Left ventricle myocardium superior (tissue), 1 donor: ENCODE data around the gene MORF4L2. TPM values are rescaled to one million over a fixed set of nuclear protein-coding genes. Genes with fewer than 3 reads are reported as not detected.
"Not testable (repeated sequence)": the region's sequence is repeated elsewhere in the genome, so short reads cannot be mapped to it uniquely, and the experiment has no call there.

Experiments used
- ATAC-seq: fragments of 200-7000 bp; cut with Tn5 transposase; one replicate; pipeline ENCODE4 v1.9.1; 2020; ENCODE audit warnings: mild to moderate bottlenecking, moderate library complexity
- DNase-seq: peaks from one replicate; pipeline ENCODE4 v3.0.0-alpha.2; 2020
- intact Hi-C: fragments of 100-400 bp; cut with micrococcal nuclease; formaldehyde crosslinking; loops from one replicate; pipeline ENCODE4 v1.11.0; 2022
- total RNA-seq: library from RNA; stranded (reverse); fragmentation: NEBNext Ultra II Directional; extraction: Animal tissue kit (Norgen Biotek cat#: 25700); gene quantifications from one replicate; pipeline ENCODE4 v1.2.1, GENCODE V29; 2021
- donor health status: DM: no; HTN: yes; CAD: no; lungs with severe emphysema.

Gene MORF4L2
- total RNA-seq, 1 donor from 2014 or later, result 164 TPM

DNA sequence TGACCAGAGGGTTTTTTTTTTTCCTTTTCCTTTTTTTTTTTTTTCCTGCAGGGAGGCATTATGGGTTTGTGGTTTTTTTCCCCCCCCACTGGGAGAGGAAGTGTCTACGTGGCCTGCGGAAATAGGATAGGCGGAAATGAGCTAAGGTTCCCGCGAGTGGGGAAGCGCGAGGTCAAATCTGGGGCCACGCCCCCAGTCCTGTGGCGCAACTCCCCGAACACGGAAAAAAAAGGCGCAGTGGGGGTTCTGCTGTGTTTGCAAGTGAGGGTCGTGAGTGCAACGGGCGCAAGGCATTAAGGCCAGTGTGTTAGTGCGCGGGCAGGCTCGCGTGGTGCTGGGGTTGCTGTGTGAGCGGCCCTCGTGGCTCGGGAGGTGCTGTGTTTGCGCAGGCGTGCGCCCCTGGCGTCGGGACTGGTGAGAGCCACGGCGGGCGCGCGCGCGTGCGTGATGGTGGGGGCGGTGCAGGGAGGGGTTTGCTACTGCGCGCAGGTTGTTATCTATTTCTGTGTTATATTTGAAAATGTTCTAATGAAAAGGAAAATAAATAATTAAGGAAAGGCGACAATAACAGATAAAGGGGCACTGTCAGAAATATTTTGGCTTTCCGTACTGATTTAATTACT lies 685 bp upstream of the MORF4L2 start:
- intact Hi-C loops, result no loop called here

DNA sequence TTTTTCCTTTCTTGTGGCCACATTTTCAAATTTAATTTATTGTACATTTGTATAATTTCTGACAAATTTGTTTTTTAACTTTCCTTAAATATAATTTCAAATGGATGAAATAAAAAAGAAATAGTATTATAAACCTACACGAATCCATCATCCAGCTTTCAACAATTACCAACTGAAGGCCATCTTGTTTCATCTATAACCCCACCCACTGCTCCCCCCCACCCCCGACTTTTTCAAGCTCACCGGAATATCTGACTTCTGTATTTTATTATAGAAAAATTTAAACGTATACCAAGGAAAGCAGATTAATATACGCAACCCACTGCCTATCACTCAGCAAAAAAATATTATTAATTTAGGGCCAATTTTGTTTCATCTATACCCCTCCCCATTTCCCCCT lies 1.1 kb downstream of the MORF4L2 start:
- intact Hi-C loops, result no loop called here
- no peak for DNase-seq
- ATAC-seq, result no peak

More for the DNA sequence above, 685 bp upstream of the MORF4L2 start:
- peak; percentile 95 for DNase-seq
- peak; percentile 90 for ATAC-seq

DNA sequence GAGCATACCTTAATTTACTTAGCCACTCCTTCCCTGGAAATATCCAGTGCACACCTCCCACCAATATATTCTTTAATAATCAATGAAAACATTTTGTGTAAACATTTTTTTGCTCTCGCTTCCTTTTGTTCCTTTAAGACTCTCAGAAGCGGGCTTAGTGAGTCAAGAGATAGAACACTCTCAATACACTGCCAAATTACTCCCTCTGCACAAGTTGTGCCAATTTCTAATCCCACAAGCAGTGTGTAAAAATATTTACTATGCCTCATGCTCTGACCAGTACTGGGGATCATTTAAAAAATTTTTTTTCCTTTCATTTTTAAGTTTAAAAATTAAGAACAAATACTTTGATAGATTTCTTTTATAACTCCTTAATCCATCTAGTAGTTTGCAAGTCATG lies 5.1 kb downstream of the MORF4L2 start:
- DNase-seq, result no peak
- intact Hi-C loops, result no loop called here
- ATAC-seq, result no peak

DNA sequence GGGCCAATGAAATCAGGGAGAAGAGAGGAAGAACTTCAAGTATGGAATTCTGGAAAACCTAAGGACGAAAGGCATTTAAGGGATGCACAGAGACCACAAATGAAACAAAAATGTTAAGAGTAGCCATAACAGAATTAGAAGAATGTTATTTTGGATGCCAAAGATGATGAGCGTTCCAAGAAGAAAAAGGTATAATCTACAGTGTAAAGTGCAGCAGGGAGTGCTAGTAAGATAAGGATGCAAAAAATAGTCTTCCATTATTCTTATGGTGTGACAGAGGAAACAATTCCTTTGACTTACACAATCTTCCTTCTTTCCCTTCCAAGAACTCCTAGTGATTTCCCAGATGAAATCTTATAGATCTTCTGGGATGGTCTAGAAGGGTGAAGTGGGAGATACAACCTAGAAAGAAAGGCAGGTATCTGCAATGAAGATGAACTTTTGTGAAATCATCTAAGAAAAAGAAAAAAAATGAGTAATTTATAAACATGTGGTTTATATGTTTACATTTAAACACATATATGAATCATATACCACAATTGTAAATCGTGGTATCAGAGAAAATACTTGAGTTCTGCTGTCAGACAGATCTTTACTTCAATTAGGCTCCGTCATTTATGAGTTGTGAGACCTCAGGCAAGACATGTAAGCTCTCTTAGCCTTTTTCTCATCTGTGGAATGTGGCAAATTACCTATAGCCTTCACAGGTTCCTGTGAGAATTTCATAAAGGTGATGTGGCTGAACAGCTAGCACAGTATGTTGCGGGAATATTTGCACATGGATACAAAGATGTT lies 8.1 kb downstream of the MORF4L2 start:
- DNase-seq (no peak), ATAC-seq (no peak)
- intact Hi-C loops, result no loop called here

DNA sequence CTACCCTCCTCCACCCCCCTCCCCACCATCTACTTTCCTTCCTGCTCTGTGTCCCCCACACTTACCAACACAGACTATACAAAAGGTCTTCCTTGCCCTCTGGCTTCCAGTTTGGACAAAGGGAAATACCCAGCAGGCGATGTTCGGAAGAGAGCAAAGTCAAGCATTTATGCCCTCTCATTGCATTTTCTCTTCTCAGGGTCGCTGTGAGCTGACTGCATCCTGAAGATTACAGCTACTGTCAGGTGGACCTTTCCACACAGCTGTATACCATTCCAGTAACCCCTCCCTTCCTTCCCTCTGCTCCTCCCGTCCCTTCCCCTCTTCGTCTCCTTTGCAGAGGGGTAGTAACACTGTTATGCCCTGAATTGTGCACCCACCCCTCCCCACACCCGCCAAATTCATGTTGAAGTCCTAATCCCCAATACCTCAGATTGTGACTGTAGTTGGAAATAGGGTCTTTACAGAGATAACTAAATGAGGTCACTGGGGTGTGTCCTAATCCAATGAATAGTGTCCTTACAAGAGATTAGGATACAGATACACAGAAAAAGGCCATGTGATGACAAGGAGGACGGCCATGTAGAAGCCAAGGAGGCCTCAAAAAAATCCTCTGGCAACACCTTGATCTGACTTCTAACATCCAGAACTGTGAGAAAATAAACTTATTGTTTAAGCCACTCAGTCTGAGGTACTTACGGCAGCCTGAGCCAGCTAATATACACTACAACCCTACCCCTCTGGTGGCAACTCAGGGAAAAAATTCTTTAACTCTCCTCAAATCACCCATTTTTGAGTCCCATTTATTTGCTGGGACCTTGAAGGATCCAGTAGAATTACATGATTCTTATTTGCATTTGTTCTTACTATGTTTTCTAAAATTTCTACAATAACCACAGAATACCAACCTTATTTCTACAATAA lies 11.7 kb downstream of the MORF4L2 start:
- DNase-seq (no peak), ATAC-seq (no peak)
- intact Hi-C loops, result no loop called here

DNA sequence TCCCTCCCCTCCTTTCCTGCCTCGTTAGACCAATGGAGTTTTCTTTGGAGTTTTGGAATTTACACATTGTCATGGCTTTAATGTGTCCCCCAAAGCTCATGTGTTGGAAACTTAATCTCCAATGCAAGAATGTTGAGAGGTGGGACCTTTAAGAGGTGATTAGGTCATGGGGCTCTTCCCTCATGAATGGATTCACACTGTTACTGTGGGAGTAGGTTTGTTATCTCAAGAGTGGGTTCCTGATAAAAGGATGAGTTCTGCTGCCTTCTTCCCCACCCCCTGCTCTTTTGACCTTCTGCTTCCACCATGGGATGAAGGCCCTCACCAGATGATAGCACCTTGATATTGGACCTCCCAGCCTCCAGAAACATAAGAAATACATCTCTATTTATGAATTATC lies 16.8 kb downstream of the MORF4L2 start:
- intact Hi-C loops, result no loop called here
- ATAC-seq (no peak), DNase-seq (no peak)

DNA sequence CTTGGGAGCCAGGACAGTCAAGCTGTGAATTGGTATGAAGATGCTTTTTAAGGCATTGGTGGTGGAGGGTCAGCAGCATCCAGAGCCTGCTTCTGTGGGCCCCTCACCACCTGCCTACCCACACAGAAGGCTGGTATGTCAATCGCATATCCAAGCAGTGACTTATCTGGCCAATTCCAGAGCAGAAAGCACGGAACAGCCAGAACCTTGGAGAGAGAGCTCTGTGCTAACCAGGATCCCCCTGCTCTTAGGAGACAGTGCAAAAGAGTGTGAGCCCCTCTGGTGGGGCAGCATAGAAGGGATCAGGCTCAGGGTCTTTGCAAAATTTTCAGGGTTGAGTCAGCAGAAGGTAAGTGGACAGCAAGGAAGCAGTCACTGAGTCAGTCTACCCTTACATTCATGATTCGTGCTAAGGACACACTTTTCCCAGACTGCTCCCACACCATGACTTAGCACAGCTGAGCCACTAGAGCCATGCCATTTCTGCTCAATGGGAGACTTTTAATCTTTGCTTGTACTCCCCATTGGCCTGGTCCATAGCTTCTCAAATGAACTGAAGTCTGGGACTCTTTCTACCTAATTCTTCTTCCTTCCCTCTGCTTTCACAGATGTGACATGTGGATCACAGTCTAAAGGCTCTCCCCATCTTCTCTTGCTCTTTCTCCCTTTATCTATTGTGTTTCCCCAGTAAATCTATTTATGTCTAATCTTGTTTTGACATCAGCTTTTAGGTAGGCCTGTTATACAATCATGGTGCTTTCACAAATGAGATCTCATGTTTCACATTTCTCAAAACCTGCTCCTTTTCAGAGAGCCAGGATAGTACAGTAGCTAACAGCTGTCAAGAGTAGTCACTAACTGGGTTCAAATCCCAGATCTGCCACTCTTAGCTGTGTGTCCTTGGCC lies 20.0 kb downstream of the MORF4L2 start:
- no peak for DNase-seq
- ATAC-seq, result no peak
- intact Hi-C loops, result no loop called here

DNA sequence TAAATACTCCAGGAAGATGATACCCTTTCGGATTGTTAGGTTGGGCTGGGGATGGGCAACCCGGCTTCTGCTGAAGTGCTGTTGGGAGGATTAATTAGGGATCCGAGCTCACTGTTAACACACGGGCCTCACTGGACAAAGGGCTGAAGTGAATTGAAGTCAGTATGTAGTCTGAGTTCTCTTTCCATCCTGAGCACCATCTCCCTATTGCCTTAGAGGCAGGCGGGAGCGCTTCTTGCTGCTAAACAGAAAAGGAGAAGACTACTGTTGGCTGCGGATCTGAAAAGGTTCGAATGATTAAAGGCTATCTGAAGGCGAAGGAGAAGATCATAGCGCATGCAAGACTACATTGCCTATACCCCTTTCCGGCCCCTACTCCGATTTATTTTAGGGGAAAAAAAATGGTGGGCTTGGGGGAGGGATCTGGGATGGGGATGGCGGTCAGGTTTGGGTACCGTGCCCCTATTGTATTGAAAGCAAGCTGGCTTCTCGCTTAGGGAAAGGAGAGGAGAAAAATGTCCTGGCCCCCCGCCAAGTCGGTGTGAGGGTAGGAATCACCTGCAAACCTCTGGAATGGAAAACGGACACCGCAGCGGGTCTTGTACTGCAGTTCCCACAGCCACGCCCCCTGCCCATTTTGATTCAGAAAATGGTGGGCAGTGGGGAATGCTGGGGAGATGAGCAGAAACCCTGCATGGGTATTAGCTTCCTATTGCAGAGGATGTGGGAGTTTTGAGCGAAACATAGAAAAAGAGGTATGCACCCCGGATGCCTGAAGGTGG lies 22.3 kb downstream of the MORF4L2 start:
- intact Hi-C loops, result no loop called here

DNA sequence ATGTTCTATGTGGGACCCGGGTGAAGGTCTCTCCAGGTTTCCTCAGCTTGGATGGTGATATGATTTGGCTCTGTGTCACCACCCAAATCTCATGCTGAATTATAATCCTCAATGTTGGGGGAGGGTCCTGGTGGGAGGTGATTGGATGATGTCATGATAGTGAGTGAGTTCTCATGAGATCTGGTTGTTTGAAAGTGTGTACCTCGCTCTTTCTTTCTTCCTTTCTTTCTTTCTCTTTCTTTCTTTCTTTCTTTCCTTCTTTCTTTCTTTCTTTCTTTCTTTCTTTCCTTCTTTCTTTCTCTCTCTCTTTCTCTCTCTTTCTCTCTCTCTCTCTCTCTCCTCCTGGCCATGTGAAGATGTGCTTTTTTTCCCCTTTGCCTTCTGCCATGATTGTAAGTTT lies 27.0 kb downstream of the MORF4L2 start:
- ATAC-seq, DNase-seq, intact Hi-C loops: not testable (repeated sequence)

More for the DNA sequence above, 22.3 kb downstream of the MORF4L2 start:
- ATAC-seq (no peak), DNase-seq (no peak)

DNA sequence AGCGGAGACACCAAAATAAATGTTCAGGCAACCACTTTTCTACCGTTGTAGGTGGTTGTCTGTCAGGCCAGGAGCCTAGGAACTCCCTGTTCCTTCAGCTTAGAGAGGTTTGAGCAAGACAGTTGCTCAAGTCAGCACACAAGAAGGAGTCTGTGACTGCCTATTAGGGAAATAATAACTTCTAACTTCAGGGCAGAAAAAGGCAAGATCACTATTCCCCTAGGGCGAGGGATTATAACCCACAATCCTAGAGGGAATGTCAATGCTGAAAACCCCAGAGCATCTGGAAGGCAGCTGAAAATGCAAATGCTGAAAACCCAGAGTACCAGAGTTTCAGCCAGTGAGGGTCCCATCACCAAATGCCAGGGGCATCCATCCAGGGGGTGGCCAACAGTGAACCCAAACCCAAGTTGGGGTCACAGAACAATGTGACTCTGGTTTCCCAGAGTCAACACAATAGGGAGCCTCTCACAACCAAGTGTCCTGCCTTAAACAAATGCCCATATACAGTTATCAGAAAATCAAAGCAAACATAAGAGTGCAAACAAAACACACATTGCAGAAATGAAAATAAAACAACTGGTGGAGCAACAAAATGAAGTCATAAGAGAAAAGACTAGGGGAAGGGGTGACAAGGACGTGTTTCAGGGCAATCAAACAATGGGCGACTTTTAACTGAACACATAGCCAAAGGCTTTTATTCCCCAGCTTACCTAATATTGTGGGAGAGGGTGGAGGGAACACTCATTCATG lies 27.6 kb downstream of the MORF4L2 start:
- intact Hi-C loops, result no loop called here
- ATAC-seq, result no peak
- DNase-seq, result no peak

DNA sequence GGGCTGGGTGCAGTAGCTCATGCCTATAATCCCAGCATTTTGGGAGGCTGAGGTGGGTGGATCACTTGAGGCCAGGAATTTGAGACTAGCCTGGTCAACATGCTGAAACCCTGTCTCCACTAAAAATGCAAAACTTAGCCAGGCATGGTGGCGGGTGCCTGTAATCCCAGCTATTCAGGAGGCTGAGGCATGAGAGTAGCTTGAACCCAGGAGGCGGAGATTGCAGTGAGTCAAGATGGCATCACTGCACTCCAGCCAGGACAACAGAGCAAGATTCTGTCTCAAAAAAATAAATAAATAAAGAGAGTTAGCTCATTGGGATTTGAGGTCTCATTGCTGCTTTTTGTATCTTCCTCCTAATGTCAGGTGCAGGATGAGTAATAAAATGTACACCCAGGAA lies 29.4 kb downstream of the MORF4L2 start:
- DNase-seq, intact Hi-C loops, ATAC-seq: not testable (repeated sequence)

DNA sequence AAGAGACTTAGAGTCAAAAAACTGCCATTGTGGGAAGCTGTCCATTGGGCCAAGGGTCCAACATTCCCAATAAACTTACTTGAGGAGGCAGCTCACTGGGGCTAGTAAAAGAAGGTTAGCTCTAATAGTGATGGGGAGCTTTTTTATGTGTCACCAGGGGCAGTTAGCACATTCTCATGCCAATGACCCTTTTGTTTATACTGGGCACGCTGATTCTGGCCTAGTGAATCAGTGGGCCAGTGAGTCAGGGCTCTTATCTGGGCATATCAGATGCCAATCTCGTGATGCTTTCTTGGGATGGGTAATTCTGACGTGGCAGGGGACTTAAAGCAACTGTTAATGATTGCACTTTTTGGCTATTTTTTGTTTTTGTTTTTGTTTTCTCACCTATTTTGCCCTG lies 29.9 kb downstream of the MORF4L2 start:
- ATAC-seq (no peak), DNase-seq (no peak)
- intact Hi-C loops, result no loop called here

DNA sequence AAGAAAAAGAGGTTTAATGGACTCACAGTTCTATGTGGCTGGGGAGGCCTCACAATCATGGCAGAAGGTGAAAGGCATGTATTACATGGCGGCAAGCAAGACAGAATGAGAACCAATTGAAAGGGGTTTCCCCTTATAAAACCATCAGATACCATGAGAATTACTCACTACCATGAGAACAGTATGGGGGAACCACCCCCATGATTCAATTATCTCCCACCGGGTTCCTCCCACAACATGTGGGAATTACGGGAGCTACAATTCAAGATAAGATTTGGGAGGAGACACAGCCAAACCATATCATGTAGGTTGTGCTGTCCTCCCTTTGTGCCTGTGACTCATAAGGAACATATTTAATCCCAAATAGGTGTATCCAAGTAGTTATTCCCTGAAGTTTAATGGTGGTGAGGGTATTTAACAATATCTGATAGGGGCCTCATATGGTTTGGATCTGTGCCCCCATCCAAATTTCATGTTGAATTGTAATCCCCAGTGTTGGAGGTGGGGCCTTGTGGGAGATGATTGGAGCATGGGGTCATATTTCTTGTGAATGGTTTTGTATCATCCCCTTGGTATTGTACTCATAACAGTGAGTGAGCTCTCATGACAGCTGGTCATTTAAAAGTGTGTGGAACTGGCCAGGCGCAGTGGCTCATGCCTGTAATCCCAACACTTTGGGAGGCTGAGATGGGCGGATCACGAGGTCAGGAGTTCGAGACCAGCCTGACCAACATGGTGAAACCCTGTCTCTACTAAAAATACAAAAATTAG lies 31.1 kb downstream of the MORF4L2 start:
- intact Hi-C loops, ATAC-seq, DNase-seq: not testable (repeated sequence)

DNA sequence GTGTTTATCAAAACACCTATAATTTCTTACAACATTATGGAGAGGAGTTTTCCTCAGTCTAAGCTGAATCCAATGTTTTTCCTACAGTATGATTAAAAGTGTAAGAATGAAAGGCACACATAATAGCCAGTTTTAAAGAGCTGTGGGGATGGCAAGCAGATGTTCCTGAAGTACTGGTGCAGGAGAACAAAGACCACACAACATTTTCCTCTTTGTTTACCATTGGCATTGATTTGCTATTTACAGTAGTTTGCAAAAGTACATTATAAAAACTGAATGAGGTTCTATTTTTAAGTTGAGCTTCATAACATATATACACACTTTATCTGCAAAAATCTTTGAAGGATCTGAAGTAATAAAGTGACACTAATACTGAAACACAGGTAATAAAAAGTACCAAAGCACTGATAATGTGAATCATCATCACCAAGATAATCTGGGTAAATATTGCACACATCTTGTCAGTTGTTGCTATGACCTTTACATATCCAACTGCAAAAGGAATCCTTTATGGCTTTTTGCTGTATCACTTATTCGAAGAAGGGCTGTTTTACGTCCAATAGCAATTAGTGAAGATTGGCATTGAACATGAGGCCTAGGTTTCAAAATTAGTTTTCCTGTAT lies 35.2 kb downstream of the MORF4L2 start:
- DNase-seq (no peak), ATAC-seq (no peak)
- intact Hi-C loops, result no loop called here

DNA sequence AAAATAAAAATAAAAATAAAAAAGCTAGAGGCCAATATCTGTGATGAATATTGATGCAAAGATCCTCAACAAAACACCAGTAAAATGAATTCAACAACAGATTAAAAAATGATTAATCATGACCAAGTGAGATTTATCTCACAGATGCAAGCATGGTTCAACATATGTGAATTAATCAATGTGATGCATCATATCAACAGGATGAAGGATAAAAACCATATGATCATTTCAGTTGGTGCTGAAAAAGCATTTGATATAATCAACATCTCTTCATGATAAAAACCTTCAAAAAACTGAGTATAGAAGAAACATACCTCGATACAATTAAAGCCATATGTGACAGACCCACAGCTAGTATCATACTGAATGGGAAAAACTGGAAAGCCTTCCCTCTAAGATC lies 38.9 kb downstream of the MORF4L2 start:
- no peak for DNase-seq
- intact Hi-C loops, result no loop called here
- ATAC-seq, result no peak

DNA sequence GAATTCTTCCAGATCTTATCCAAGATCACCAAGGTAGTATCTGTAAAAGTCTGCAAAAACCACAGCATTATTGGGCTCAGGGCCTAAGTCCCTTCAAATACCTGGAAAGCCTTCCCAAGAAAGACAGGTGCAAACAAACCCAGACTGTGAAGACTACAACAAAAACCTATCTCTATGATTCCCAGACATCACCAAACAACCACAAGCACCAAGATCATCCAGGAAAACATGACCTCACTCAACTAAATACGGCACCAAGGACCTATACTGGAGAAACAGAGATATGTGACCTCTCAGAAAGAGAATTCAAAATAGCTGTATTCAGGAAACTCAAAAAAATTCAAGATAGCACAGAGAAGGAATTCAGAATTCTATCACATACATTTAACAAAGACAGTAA lies 42.4 kb downstream of the MORF4L2 start:
- intact Hi-C loops, result no loop called here
- no peak for ATAC-seq
- DNase-seq, result no peak
